ENCODE data around the gene DCDC1. TPM values are rescaled to one million over a fixed set of nuclear protein-coding genes. Genes with fewer than 3 reads are reported as not detected.

Gene DCDC1
- total and polyA plus RNA-seq, 12 donors, result 0.01 to 0.18 (median 0.09) TPM; not detected in 9

DNA sequence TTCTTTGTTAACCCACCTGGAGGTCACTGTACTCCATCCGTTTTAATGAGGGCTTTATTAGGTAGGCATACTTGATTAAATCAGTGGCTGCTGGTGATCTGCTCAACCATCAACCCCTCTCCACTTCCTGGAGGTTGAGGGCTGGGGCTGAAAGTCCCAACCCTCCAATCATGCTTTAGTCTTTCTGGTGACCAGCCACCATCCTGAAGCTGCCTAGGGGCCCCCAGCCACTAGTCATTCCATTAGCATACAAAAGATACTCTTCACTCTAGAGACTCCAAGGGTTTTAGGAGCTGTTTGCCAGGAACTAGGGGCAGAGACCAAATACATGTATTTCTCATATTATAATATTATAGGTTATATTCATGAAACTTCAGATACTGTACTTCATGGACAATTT is 13.6 kb upstream of the DCDC1 start:
- Histone ChIP-seq H3K27me3 (no peaks in the 10 kb centered on the region), H3K4me1 (no peaks in the 10 kb centered on the region), H3K9me3 (no peaks in the 10 kb centered on the region), H3K27ac (no peak overlapping the region), H3K4me3 (no peak overlapping the region), H3K36me3 (peaks cover 0 to 5% (median 0%) of the 10 kb centered on the region in 9 donors)
- 78 to 85% methylated on average over 1 of the region's 1 CpG for whole genome bisulfite sequencing, 2 donors
- ATAC-seq (no peak), DNase-seq (no peak)
- TF ChIP-seq, protein P1, sequence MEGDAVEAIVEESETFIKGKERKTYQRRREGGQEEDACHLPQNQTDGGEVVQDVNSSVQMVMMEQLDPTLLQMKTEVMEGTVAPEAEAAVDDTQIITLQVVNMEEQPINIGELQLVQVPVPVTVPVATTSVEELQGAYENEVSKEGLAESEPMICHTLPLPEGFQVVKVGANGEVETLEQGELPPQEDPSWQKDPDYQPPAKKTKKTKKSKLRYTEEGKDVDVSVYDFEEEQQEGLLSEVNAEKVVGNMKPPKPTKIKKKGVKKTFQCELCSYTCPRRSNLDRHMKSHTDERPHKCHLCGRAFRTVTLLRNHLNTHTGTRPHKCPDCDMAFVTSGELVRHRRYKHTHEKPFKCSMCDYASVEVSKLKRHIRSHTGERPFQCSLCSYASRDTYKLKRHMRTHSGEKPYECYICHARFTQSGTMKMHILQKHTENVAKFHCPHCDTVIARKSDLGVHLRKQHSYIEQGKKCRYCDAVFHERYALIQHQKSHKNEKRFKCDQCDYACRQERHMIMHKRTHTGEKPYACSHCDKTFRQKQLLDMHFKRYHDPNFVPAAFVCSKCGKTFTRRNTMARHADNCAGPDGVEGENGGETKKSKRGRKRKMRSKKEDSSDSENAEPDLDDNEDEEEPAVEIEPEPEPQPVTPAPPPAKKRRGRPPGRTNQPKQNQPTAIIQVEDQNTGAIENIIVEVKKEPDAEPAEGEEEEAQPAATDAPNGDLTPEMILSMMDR (IDR thresholded peaks at IDR 0.05), result no peak
- intact Hi-C loops (cut with DNase I), result loop anchor here in 1 of 10 donors (10.0 kb wide), 1 partner anchor 802 kb away; no protein-coding TSS in a partner anchor

DNA sequence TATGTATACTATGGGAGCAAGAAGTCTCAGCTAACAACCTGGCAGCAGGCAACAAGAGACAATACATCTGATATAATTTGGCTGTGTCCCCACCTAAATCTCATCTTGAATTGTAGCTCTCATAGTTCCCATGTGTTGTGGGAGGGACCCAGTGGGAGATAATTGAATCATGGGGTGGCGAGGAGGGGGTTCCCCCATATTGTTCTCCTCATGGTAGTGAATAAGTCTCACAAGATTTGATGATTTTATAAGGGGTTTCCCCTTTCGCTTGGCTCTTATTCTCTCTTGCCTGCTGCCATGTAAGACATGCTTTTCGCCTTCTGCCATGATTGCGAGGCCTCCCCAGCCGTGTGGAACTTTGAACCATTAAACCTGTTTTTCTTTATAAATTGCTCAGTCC is 6.3 kb upstream of the DCDC1 start:
- TF ChIP-seq, protein P1 (IDR thresholded peaks at IDR 0.05), result no peak
- ATAC-seq (no peak), DNase-seq (no peak)
- Histone ChIP-seq H3K9me3 (no peaks in the 10 kb centered on the region), H3K4me3 (no peak overlapping the region), H3K27ac (no peak overlapping the region), H3K27me3 (no peaks in the 10 kb centered on the region), H3K36me3 (peaks cover 0 to 5% (median 0%) of the 10 kb centered on the region in 9 donors), H3K4me1 (peaks cover 0 to 13% (median 6%) of the 10 kb centered on the region in 9 donors)
- WGBS, 2 donors, result 98 to 100% methylated on average over 5 of the region's 5 CpGs
- intact Hi-C loops (cut with DNase I), result loop anchor here in 1 of 10 donors (10.0 kb wide), 1 partner anchor 131 kb away; no protein-coding TSS in a partner anchor

DNA sequence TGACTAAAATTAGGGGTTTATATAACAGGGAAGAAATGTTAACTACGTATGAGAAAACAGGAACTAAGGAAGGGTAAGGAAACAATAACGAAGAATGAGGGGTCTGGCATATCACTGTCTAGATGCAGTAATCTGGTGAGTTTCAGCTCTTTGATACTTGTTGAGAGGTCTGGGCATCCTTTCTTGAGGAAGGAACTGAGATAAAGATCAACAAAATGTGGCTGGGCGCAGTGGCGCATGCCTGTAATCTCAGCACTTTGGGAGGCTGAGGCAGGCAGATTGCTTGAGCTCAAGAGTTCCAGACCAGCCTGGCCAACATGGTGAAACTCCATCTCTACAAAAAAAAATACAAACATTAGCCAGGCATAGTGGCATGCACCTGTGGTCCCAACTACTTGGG is 2.7 kb downstream of the DCDC1 start:
- no peaks in the 10 kb centered on the region for H3K9me3 ChIP-seq
- no peak overlapping the region for H3K27ac ChIP-seq
- TF ChIP-seq, protein P1 (IDR thresholded peaks at IDR 0.05), result no peak
- no peak for DNase-seq
- H3K4me3 ChIP-seq, result no peak overlapping the region
- H3K27me3 ChIP-seq, result peaks cover 0 to 11% (median 0%) of the 10 kb centered on the region in 7 donors
- peaks cover 3 to 22% (median 19%) of the 10 kb centered on the region in 9 donors for H3K4me1 ChIP-seq
- no peaks in the 10 kb centered on the region for H3K36me3 ChIP-seq
- intact Hi-C loops (cut with DNase I), result no loop called here
- ATAC-seq, result no peak
- WGBS, 2 donors, result 67 to 83% methylated on average over 4 of the region's 4 CpGs

DNA sequence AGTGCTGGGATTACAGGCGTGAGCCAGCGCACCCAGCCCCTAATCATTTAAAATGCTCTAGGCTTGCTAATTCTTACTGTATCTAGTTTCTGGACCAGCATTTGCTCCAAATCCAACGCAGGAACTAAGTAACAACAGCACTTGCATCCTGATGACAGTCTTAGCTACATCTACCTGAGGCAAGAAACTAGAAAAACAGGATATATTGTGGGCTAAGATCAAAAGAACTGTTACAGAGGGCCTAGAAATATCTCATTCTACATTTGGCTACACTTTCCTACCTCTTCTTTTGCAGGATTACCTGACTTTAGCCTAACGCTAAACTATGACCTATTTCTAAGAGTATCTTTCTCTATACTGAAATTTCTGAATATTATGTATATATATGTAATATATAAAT is 7.8 kb downstream of the DCDC1 start:
- Histone ChIP-seq H3K9me3 (no peaks in the 10 kb centered on the region), H3K4me3 (no peak overlapping the region), H3K27ac (no peak overlapping the region), H3K4me1 (no peaks in the 10 kb centered on the region), H3K27me3 (peaks cover 0 to 5% (median 0%) of the 10 kb centered on the region in 7 donors), H3K36me3 (no peaks in the 10 kb centered on the region)
- ATAC-seq, result no peak
- DNase-seq, result no peak
- WGBS, 2 donors, result 87 to 88% methylated on average over 4 of the region's 4 CpGs
- intact Hi-C loops (cut with DNase I), result no loop called here
- TF ChIP-seq, protein P1 (IDR thresholded peaks at IDR 0.05), result no peak

Measured in heart right ventricle (tissue), 16 donors.